Stimulated activated CD8-positive, alpha-beta memory T cell treated with anti-CD3 and anti-CD28 coated beads, Interleukin-15, amount 100 ng/mL, for 48 hours (primary cell): ENCODE measurements around the gene ZNF236.
"Not testable (repeated sequence)": the region's sequence is repeated elsewhere in the genome, so short reads cannot be mapped to it uniquely, and the experiment has no call there.

Experiments
- DNase-seq, 2 donors: peaks; one replicate each; pipeline ENCODE4 v3.0.0-alpha.2; 2020; ENCODE audit warnings: low read depth in 2 of 2

Gene ZNF236

GRCh38 chr18:76944346-76944745 lies 122.0 kb downstream of the ZNF236 start:
- DNase-seq, result not testable (repeated sequence)

DNA sequence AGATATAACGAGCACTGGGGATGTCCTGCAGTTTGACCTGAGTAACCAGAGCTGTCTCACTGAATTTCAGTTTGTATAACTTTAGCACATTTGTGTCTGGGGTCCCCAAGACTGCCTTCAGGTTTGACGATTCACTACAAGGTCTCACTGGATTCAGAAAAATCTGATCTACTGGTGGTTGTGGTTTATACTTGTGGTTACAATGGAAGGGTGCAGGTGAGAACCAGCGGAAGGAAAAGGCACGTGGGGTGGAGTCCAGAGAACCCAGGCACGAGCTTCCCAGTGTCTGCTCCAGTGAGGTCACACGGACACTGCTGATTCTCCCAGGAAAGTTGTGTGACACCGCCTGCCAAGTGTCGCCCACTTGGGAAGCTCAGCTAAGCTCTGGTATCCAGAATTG lies 126.0 kb downstream of the ZNF236 start:
- DNase-seq, result no peak

DNA sequence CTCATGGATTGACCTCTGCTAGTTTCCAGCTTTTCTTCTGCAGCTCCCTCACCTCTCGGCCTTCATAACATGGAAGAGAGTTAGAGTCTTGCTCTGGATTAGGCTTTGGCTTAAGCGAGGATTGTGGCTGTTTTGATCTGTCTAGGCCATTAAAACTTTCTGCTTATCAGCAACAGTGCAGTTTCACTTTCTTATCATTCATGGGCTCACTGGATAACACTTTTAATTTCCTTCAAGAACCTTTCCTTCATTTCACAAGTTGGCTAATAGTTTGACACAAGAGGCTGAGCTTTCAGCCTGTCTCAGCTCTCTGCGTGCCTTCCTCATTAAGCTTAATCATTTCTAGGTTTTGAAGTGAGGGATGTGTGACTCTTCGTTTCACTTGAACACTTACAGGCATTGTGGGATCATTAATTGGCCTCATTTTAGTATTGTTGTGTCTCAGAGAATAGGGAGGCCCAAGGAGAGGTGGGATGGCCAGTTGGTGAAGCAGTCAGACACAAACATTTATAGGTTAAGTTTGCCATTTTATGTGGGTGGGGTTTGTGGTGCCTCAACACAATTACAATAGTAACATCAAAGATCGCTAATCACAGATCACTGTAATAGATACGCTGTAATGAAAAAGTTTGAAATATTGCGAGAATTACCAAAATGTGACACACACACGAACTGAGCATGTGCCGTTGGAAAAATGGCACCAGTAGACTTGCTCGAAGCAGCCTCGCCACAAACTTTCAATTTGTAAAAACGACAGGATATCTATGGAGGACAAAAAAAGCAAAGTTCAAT lies 129.3 kb downstream of the ZNF236 start:
- DNase-seq, result no peak

DNA sequence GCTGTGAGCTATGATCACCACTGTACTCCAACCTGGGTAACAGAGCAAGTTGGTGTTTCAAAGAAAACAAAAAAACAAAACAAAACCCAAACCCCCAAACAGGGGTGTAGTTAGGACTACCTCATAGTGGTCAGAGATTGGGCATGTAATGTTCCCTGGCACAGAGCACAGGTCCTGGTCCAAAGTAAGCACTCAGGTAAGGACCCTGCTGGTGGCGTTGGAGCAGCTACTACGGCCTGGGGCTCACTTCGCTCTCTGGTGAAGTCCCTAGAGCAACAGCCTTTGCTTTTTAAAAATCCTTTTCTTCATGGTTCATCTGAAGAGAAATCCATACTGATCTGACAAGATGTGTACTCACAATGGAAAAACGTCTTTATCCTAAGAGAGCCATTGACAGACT lies 130.4 kb downstream of the ZNF236 start:
- no peak for DNase-seq

DNA sequence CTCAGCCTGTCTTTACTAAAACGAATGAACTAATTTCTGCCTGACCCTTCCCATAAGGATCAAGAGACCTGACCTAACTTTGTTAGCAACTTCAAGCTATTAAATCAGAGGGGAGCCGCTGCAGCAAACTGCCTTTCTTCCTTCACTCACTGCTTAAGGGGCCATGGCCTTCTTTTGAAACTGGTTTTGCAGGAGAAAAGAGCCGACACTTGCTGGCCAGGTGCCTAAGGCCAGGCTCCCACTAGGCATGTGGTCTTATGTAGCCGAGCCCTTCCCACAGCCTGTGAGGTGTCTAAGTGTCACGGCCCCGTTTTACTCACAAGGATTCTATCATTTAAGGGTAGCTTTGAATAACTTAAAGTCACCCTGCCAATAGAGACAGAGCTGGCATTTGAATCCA lies 130.8 kb downstream of the ZNF236 start:
- no peak for DNase-seq

- no peak for DNase-seq
Observed at GRCh38 chr18:76953583-76954233, 131.4 kb downstream of the ZNF236 start.

DNA sequence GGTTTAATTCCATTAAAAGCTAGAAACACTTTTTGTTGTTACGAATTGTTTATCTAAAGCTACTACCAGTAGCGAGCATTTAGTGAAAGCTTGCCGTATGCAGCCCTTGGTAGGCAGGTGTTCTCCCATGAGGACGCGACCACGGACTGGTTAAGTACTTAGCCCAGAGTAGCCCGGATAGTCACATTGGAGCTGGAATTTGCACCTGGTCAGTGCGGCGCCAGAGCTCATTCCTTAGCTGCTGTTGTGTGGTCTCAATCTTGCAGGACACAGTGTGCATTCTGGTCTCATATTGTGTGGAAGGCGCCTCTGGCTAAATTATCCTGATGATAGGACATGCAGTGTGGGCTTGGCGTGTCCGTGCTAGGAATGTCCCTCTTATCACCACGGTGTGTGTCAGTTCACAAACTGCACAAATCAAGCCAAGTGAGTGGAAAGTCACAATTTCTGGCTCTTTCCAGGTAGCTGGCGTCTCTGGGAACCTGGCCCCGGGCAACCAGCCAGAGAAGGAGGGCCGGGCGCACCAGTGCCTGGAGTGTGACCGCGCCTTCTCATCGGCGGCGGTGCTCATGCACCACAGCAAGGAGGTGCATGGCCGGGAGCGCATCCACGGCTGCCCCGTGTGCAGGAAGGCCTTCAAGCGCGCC lies 133.3 kb downstream of the ZNF236 start:
- DNase-seq, result no peak

DNA sequence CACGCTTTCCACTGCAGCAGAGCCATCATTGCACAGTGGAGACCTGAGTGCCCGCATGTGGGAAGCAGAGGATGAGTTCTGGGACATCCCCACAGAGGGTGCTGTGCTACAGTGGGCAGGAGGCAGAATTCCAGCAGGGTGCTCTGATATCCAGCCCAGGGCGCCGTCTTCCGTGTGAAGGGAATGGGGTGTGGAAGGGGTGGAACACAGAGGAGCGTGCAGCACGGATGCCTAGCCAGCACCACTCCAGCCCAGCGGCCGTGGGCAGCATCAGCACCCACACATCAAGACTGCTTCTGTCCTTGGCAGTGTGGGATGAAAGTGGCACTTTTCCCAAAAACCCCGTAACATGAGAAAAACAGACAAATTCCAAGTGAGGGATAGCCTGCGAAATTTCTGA lies 134.3 kb downstream of the ZNF236 start:
- DNase-seq, result no peak

GRCh38 chr18:76957384-76958355 lies 135.3 kb downstream of the ZNF236 start:
- DNase-seq, result no peak

- no peak for DNase-seq
Observed at GRCh38 chr18:76958692-76959341, 136.5 kb downstream of the ZNF236 start.

DNA sequence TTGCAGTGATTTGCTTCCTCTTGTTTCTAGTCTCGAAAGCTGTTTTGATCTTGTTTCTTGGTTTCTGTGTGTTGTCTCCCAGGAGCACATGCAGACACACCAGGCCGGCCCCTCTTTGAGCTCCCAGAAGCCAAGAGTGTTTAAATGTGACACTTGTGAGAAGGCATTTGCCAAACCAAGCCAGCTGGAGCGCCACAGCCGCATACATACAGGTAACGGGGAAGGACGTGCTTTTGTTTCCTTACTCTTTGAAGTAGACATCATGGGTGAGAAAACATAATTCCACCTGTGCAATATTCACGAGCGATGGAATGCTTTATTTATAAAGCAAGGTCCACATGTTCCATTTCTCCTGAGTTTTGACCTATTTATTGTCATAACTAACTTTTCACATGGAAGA lies 137.2 kb downstream of the ZNF236 start:
- DNase-seq, result no peak

- no peak for DNase-seq
Observed at GRCh38 chr18:76960528-76961035, 138.2 kb downstream of the ZNF236 start.

DNA sequence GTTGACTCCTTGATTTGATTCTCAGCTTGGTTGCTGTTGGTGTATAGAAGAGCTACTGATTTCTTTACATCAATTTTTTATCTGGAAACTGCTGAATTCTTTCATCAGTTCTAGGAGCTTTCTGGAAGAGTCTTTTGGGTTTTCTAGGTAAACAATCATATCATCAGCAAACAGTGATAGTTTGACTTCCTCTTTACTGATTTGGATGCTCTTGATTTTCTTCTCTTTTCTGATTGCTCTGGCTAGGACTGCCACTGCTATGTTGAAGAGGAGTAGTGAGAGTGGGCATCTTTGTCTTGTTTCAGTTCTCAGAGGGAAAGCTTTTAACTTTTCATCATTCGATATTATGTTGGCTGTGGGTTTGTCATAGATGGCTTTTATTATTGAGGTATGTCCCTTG lies 140.5 kb downstream of the ZNF236 start:
- DNase-seq, result no peak

DNA sequence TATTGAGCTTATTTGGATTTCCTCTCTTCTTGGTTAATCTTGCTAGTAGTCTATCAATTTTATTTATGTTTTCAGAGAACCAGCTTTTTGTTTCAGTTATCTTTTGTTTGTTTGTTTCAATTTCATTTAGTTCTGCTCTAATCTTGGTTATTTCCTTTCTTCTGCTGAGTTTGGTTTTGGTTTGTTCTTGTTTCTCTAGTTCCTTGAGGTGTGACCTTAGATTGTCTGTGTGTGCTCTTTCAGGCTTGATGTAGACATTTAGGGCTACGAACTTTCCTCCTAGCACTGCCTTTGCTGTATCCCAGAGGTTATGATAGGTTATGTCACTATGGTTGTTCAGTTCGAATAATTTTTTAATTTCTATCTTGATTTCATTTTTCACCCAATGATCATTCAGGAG lies 141.6 kb downstream of the ZNF236 start:
- no peak for DNase-seq

DNA sequence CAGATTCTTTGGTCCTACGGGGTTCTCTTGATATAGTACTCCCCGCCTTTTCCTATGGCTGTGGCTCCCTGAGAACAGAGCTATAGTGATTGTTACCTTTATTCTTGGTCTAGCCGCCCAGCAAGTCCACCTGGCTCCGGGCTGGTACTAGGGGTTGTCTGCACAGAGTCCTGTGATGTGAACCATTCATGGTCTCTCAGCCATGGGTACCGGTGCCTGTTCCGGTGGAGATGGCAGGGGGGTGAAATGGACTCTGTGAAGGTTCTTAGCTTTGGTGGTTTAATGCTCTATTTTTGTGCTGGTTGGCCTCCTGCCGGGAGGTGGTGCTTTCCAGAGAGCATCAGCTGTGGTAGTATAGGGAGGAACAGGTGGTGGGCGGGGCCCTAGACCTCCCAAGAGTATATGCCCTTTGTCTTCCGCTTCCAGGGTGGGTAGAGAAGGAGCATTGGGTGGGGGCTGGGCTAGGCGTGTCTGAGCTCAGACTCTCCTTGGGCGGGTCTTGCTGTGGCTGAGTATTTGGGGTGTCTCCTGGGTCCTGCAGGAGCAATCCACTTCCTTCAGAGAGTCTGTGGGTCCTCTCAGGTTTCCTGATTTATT lies 143.3 kb downstream of the ZNF236 start:
- DNase-seq, result not testable (repeated sequence)

DNA sequence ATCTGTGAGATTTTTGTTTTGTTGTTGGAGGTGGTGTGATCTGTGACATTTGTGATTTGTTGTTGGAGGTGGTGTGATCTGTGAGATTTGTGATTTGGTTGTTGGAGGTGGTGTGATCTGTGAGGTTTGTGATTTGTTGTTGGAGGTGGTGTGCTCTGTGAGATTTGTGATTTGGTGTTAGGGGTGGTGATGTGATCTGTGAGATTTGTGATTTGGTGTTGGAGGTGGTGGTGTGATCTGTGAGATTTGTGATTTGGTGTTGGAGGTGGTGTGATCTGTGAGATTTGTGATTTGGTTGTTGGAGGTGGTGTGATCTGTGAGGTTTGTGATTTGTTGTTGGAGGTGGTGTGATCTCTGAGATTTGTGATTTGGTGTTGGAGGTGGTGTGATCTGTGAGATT lies 144.9 kb downstream of the ZNF236 start:
- DNase-seq, result not testable (repeated sequence)

DNA sequence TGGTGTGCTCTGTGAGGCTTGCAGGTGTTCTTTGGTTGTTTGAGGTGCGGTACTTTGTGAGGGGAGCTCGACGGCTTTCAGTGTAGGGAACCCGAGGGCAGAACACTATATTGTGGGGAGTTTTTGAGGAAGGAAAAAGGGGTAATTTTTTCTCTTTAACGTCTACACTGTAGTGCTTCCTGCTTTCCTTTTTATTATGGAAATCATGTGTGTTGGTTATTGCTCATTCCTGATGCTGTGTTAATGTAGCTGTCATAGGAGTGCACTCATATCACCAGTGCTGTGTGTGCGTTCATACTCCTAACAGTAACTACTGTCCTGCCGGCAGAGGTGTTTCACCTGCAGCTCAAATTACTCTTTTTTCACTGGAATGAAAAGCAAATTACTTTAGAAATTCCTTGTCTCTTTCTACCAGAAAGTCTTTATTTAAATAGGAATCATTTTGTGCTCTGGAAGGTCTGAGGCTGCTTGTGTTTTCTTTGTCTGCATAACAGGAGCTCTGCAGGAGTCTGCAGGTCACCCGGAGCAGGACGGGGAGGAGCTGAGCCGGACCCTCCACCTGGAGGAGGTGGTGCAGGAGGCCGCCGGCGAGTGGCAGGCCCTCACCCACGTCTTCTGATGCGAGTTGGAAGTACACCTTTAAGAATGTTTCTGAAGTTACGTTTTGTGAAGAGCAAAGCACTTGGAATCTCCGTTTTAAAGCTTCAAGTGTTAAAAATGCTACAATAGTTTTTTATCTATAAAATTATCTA lies 145.5 kb downstream of the ZNF236 start:
- DNase-seq, result no peak

- DNase-seq, result no peak
Observed at GRCh38 chr18:76970770-76971559, 148.6 kb downstream of the ZNF236 start.

DNA sequence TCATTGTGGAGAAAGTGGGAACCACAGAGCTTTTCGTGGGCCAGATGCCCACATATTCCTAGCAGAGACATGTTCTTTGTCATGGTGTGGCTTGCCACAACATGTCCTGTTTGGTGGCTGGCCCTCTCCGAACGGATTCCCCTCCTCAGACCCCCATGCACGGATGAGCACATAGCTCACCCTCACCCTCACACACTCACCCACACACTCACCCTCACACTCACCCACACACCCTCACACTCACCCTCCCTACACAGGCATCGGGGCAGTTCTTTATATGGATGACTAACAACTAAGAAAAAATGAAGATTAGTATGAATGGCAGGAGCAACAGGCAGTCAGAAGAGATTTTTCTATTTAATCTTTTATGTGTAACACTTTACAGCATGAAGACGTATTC lies 149.9 kb downstream of the ZNF236 start:
- no peak for DNase-seq
